H9 (cell line): ENCODE measurements around the gene SLC7A6. TPM values are rescaled to one million over a fixed set of nuclear protein-coding genes. Genes with fewer than 3 reads are reported as not detected.

Experiments used
- DNase-seq: peaks from one replicate; pipeline ENCODE4 v3.0.0-alpha.2; 2017
- H2AFZ ChIP-seq: one replicate; pipeline ENCODE4 v1.6.1; 2013; ENCODE audit warnings: mild to moderate bottlenecking, low read length, control low read depth, moderate library complexity
- H2AK5ac ChIP-seq: 2 replicates; pipeline ENCODE4 v1.6.1; 2013; ENCODE audit warnings: low read length, control low read depth, mixed read lengths; ENCODE audit not compliant: insufficient read length
- H2BK120ac ChIP-seq: one replicate; pipeline ENCODE4 v1.6.1; 2013; ENCODE audit warnings: low read depth, mild to moderate bottlenecking, low read length, control low read depth, inconsistent platforms; ENCODE audit not compliant: poor library complexity, severe bottlenecking
- H2BK12ac ChIP-seq: 2 replicates; pipeline ENCODE4 v1.6.1; 2013; ENCODE audit warnings: low read length, control low read depth, mixed read lengths, low read depth; ENCODE audit not compliant: insufficient read length
- H2BK15ac ChIP-seq: 2 replicates; pipeline ENCODE4 v1.6.1; 2013; ENCODE audit warnings: low read depth, low read length, control low read depth
- H2BK20ac ChIP-seq: one replicate; pipeline ENCODE4 v1.6.1; 2013; ENCODE audit warnings: low read depth, mild to moderate bottlenecking, low read length, control low read depth, inconsistent platforms; ENCODE audit not compliant: poor library complexity, severe bottlenecking
- H2BK5ac ChIP-seq: 2 replicates; pipeline ENCODE4 v1.6.1; 2013; ENCODE audit warnings: low read length, control low read depth, mixed read lengths; ENCODE audit not compliant: insufficient read length
- H3K14ac ChIP-seq: 2 replicates; pipeline ENCODE4 v1.6.1; 2013; ENCODE audit warnings: low read length, control low read depth; ENCODE audit not compliant: insufficient read depth
- H3K18ac ChIP-seq: 2 replicates; pipeline ENCODE4 v1.6.1; 2013; ENCODE audit warnings: low read depth, mild to moderate bottlenecking, mixed read lengths, low read length, control low read depth; ENCODE audit not compliant: insufficient read length
- H3K23ac ChIP-seq: 2 replicates; pipeline ENCODE4 v1.6.1; 2013; ENCODE audit warnings: low read length, control low read depth, mixed read lengths, low read depth; ENCODE audit not compliant: insufficient read length
- H3K23me2 ChIP-seq: 2 replicates; pipeline ENCODE4 v1.6.1; 2013; ENCODE audit warnings: low read depth, mild to moderate bottlenecking, mixed read lengths, low read length, control low read depth; ENCODE audit not compliant: insufficient read length, poor library complexity, severe bottlenecking
- H3K27ac ChIP-seq: 2 replicates; pipeline ENCODE4 v1.5.1; 2013; ENCODE audit warnings: low read length, control low read depth, mixed read lengths, low read depth; ENCODE audit not compliant: insufficient read length
- H3K27me3 ChIP-seq: 2 replicates; pipeline ENCODE4 v1.6.1; 2013; ENCODE audit warnings: low read length, control low read depth, inconsistent platforms; ENCODE audit not compliant: insufficient read depth
- H3K4ac ChIP-seq: 2 replicates; pipeline ENCODE4 v1.6.1; 2013; ENCODE audit warnings: low read depth, mild to moderate bottlenecking, control low read depth, inconsistent platforms, low read length, moderate library complexity
- H3K4me1 ChIP-seq: 2 replicates; pipeline ENCODE4 v1.6.1; 2013; ENCODE audit warnings: low read length, control low read depth, inconsistent platforms; ENCODE audit not compliant: insufficient read depth
- H3K4me2 ChIP-seq: 2 replicates; pipeline ENCODE4 v1.6.1; 2013; ENCODE audit warnings: low read length, control low read depth, mixed read lengths; ENCODE audit not compliant: insufficient read length, insufficient read depth
- H3K56ac ChIP-seq: 2 replicates; pipeline ENCODE4 v1.6.1; 2013; ENCODE audit warnings: low read depth, mild to moderate bottlenecking, mixed read lengths, low read length, control low read depth; ENCODE audit not compliant: insufficient read length
- H3K79me1 ChIP-seq: 2 replicates; pipeline ENCODE4 v1.6.1; 2013; ENCODE audit warnings: low read depth, mild to moderate bottlenecking, moderate library complexity, low read length, control low read depth, inconsistent platforms; ENCODE audit not compliant: insufficient read depth, poor library complexity, severe bottlenecking
- H3K79me2 ChIP-seq: 2 replicates; pipeline ENCODE4 v1.6.1; 2013; ENCODE audit warnings: low read length, control low read depth, inconsistent platforms; ENCODE audit not compliant: insufficient read depth
- H3K9ac ChIP-seq: 2 replicates; pipeline ENCODE4 v1.6.1; 2013; ENCODE audit warnings: low read length, control low read depth, mixed read lengths; ENCODE audit not compliant: insufficient read length; ENCODE audit errors: extremely low read depth
- H3K9me3 ChIP-seq: one replicate; pipeline ENCODE4 v1.6.1; 2013; ENCODE audit warnings: low read depth, low read length, inconsistent platforms; ENCODE audit not compliant: control insufficient read depth
- H3T11ph ChIP-seq: one replicate; pipeline ENCODE4 v1.6.1; 2013; ENCODE audit warnings: mild to moderate bottlenecking, low read length, control low read depth, inconsistent platforms
- H4K20me1 ChIP-seq: one replicate; pipeline ENCODE4 v1.6.1; 2013; ENCODE audit not compliant: control insufficient read depth, insufficient read length, insufficient read depth
- H4K5ac ChIP-seq: 2 replicates; pipeline ENCODE4 v1.6.1; 2013; ENCODE audit warnings: low read depth, mild to moderate bottlenecking, mixed read lengths, low read length, control low read depth; ENCODE audit not compliant: insufficient read length
- H4K8ac ChIP-seq: replicated peaks from 2 replicates; pipeline ENCODE4 v1.6.1; 2013; ENCODE audit warnings: low read length, control low read depth, mixed read lengths, low read depth; ENCODE audit not compliant: insufficient read length
- H4K91ac ChIP-seq: 2 replicates; pipeline ENCODE4 v1.6.1; 2013; ENCODE audit warnings: low read depth, mild to moderate bottlenecking, moderate library complexity, mixed read lengths, low read length, control low read depth; ENCODE audit not compliant: insufficient read length
- H3K27ac Mint-ChIP-seq, 3 experiments: 2 replicates in 2 of 3; 3 replicates in 1 of 3; pipeline ENCODE4 v1.8.0; 2020 to 2021; ENCODE audit warnings: mixed read lengths in 3 of 3, mild to moderate bottlenecking in 1 of 3, moderate library complexity in 1 of 3
- H3K27me3 Mint-ChIP-seq: 2 replicates; pipeline ENCODE4 v1.8.0; 2021; ENCODE audit warnings: low read depth, mild to moderate bottlenecking, moderate library complexity, mixed read lengths
- H3K36me3 Mint-ChIP-seq, 3 experiments: 2 replicates in 2 of 3; 3 replicates in 1 of 3; pipeline ENCODE4 v1.8.0; 2020 to 2021; ENCODE audit warnings: low read depth in 3 of 3, mixed read lengths in 3 of 3; ENCODE audit not compliant: insufficient read depth in 1 of 3
- H3K4me1 Mint-ChIP-seq, 2 experiments: 2 replicates each; pipeline ENCODE4 v1.8.0; 2020; ENCODE audit warnings: mixed read lengths in 2 of 2
- H3K4me3 Mint-ChIP-seq, 2 experiments: 2 replicates in 1 of 2; 3 replicates in 1 of 2; pipeline ENCODE4 v1.8.0; 2020 to 2021; ENCODE audit warnings: mild to moderate bottlenecking in 2 of 2, mixed read lengths in 2 of 2, moderate library complexity in 1 of 2
- H3K9me3 Mint-ChIP-seq, 2 experiments: 2 replicates in 1 of 2; 3 replicates in 1 of 2; pipeline ENCODE4 v1.8.0; 2020; ENCODE audit warnings: mild to moderate bottlenecking in 2 of 2, mixed read lengths in 2 of 2, moderate library complexity in 1 of 2
- WGBS: extraction: QIAGEN DNeasy Blood & Tissue Kit; methylation state at CpG from one replicate; pipeline ENCODE4 v1.1.7; 2013; ENCODE audit warnings: missing lambda C conversion rate, low lambda C conversion rate, mixed read lengths; ENCODE audit not compliant: insufficient read length; ENCODE audit errors: extremely low coverage; 5-methylcytosine and 5-hydroxymethylcytosine counted together
- total RNA-seq: library from RNA; stranded (reverse); gene quantifications from 2 replicates; pipeline ENCODE4 v1.2.1, GENCODE V29; 2021
- TF ChIP-seq, protein P1 (sequence below): fragments of 200-600 bp; sonication (generic); conservative IDR thresholded peaks from 3 replicates; pipeline ENCODE4 v1.8.0; 2021; ENCODE audit warnings: antibody characterized with exemption, mild to moderate bottlenecking

Gene SLC7A6
- total RNA-seq, 1 experiment from 2014 or later: 21.1 TPM

DNA sequence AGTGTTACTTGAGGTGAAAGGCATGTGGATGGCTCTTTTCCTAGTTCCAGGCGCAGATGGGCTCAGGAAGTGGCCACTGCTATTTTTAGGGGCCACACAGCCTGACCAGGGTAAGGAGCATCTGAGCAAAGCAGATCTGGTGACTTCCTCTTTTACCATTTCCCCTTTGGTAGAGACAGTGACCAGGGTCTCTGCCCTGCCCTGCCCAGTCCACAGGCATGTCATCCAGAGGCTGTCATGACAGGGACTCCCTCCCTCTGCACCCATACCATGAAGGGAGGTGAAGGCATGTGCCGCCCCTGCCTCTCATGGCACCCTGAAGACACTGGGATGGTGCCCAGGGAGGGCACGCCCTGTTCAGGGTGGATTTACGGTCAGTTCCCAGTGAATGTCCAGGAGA lies 16.9 kb upstream of the SLC7A6 start:
- Histone ChIP-seq H4K91ac (no peak overlapping the region), H3K27ac (no peak overlapping the region), H3K18ac (no peak overlapping the region), H2BK120ac (no peak overlapping the region), H3K9ac (no peak overlapping the region), H2BK15ac (no peak overlapping the region), H3K56ac (no peak overlapping the region), H3T11ph (no peak overlapping the region), H3K4me1 (no peaks in the 10 kb centered on the region), H3K4me2 (no peak overlapping the region), H2AK5ac (no peak overlapping the region), H3K79me1 (no peaks in the 10 kb centered on the region), H3K79me2 (no peaks in the 10 kb centered on the region), H2AFZ (no peak overlapping the region), H4K5ac (no peak overlapping the region), H3K14ac (no peak overlapping the region), H2BK5ac (no peak overlapping the region), H3K27me3 (no peaks in the 10 kb centered on the region; the same call in 1 of the 2 replicates), H2BK12ac (no peak overlapping the region), H2BK20ac (no peak overlapping the region), H3K23ac (no peak overlapping the region), H3K4ac (no peak overlapping the region), H3K23me2 (peaks cover 11% of the 10 kb centered on the region), H4K20me1 (no peaks in the 10 kb centered on the region), H4K8ac (no peak overlapping the region), H3K9me3 (no peaks in the 10 kb centered on the region)
- no CpG with 5 or more reads among the region's 4 CpGs for WGBS
- peaks cover 1 to 13% (median 7%) of the 10 kb centered on the region in 3 experiments; a peak in 5 of 7 replicates for H3K36me3 Mint-ChIP-seq
- H3K9me3 Mint-ChIP-seq: no peaks in the 10 kb centered on the region
- peaks cover 15 to 16% of the 10 kb centered on the region in 2 experiments for H3K4me1 Mint-ChIP-seq
- H3K27me3 Mint-ChIP-seq: peaks cover 18% of the 10 kb centered on the region
- H3K27ac Mint-ChIP-seq: no peak overlapping the region; a peak in 1 of 7 replicates
- TF ChIP-seq, protein P1, sequence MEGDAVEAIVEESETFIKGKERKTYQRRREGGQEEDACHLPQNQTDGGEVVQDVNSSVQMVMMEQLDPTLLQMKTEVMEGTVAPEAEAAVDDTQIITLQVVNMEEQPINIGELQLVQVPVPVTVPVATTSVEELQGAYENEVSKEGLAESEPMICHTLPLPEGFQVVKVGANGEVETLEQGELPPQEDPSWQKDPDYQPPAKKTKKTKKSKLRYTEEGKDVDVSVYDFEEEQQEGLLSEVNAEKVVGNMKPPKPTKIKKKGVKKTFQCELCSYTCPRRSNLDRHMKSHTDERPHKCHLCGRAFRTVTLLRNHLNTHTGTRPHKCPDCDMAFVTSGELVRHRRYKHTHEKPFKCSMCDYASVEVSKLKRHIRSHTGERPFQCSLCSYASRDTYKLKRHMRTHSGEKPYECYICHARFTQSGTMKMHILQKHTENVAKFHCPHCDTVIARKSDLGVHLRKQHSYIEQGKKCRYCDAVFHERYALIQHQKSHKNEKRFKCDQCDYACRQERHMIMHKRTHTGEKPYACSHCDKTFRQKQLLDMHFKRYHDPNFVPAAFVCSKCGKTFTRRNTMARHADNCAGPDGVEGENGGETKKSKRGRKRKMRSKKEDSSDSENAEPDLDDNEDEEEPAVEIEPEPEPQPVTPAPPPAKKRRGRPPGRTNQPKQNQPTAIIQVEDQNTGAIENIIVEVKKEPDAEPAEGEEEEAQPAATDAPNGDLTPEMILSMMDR: no peak
- H3K4me3 Mint-ChIP-seq: no peak overlapping the region
- DNase-seq: no peak
